Peyer's patch (tissue), 4 donors: ENCODE results near the gene DDX11. TPM values are rescaled to one million over a fixed set of nuclear protein-coding genes. Genes with fewer than 3 reads are reported as not detected.
A peak's percentile ranks its signal among the peaks of the same experiment; 100 is the strongest.
"Not testable (repeated sequence)": the region's sequence is repeated elsewhere in the genome, so short reads cannot be mapped to it uniquely, and the experiment has no call there.

Experiments used
- DNase-seq, 3 donors: peaks; one replicate each; pipeline ENCODE4 v3.0.0-alpha.2; 2017 to 2019
- H3K27ac ChIP-seq, 4 donors: fragments of 200-600 bp; sonication (generic); one replicate each; pipeline ENCODE4 v1.5.1; 2016 to 2019
- H3K27me3 ChIP-seq, 2 donors: fragments of 200-600 bp; sonication (generic); one replicate each; pipeline ENCODE4 v1.5.1; 2019
- H3K36me3 ChIP-seq, 3 donors: fragments of 200-600 bp; sonication (generic); one replicate each; pipeline ENCODE4 v1.5.1; 2016 to 2019
- H3K4me1 ChIP-seq, 4 donors: fragments of 200-600 bp; sonication (generic); one replicate each; pipeline ENCODE4 v1.5.1; 2016 to 2019
- H3K4me3 ChIP-seq, 4 donors: fragments of 200-600 bp; sonication (generic); 1 replicate in 3 of 4; 2 replicates in 1 of 4; pipeline ENCODE4 v1.5.1; 2016 to 2019; ENCODE audit warnings: mild to moderate bottlenecking in 1 of 4
- H3K9me3 ChIP-seq, 4 donors: fragments of 200-600 bp; sonication (generic); one replicate each; pipeline ENCODE4 v1.5.1; 2016 to 2019; ENCODE audit warnings: mild to moderate bottlenecking in 1 of 4
- CTCF ChIP-seq, 6 experiments: fragments of 450-650 bp in 4 of 6; fragments of 200-600 bp in 2 of 6; sonication (generic) in 1 of 6; IDR thresholded peaks; one replicate each; pipeline ENCODE4 v1.5.1; 2017 to 2019; ENCODE audit warnings: antibody characterized with exemption in 6 of 6, mild to moderate bottlenecking in 3 of 6, moderate library complexity in 1 of 6
- POLR2A ChIP-seq, 2 donors: fragments of 450-650 bp; IDR thresholded peaks; one replicate each; pipeline ENCODE4 v1.5.1; 2017; ENCODE audit warnings: antibody characterized with exemption in 2 of 2, mild to moderate bottlenecking in 2 of 2, moderate library complexity in 2 of 2
- total RNA-seq, 4 donors: library from RNA; depleted of rRNA; stranded (reverse); fragments of >200 nt; gene quantifications; one replicate each; pipeline ENCODE4 v1.1.0, GENCODE V29; 2016

The DDX11 gene
- 100 to 1,000 TPM in 2 of 4 donors, 10 to 100 TPM in 2; 53.1 to 189 (median 100) TPM for total RNA-seq

- peak; percentile 85 to 96 (median 94) for DNase-seq
- not testable (repeated sequence) for H3K36me3 ChIP-seq, H3K4me1 ChIP-seq, H3K9me3 ChIP-seq, H3K27me3 ChIP-seq
- Histone ChIP-seq H3K27ac (peak within 1 kb of the TSS; percentile 72 to 92 (median 90)), H3K4me3 (peak within 1 kb of the TSS; percentile 52 to 81 (median 64))
Observed at GRCh38 chr12:31073527-31074332, at the start of gene DDX11. DDX11 (plus strand) TSS chr12:31073860; CDS start chr12:31078394, 4,534 bp downstream.

DNA sequence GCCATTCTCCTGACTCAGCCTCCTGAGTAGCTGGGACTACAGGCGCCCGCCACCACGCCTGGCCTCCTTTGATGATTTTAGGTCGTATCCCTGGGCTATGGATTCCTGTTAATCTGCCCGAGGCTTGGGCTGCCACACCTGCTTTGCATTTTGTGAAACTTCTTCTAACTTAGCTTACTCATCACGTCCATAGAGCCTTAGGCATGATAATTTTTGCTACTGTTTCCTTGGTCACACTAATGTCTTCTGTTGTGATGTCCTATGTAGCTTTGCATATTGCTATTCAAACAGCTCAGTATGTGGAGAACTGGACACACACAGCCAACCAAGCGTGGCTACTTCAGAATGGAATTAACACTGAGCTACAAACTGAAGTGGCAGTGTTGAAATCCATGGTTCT lies 47.5 kb upstream of the DDX11 start:
- H3K27ac ChIP-seq = no peak overlapping the region
- no peak for DNase-seq
- no peaks in the 10 kb centered on the region for H3K36me3 ChIP-seq
- H3K9me3 ChIP-seq = no peaks in the 10 kb centered on the region
- H3K4me1 ChIP-seq = no peaks in the 10 kb centered on the region
- H3K4me3 ChIP-seq = no peak overlapping the region
- TF ChIP-seq CTCF (IDR thresholded peaks at IDR 0.05) (no peak), POLR2A (IDR thresholded peaks at IDR 0.05) (no peak)
- no peaks in the 10 kb centered on the region for H3K27me3 ChIP-seq

DNA sequence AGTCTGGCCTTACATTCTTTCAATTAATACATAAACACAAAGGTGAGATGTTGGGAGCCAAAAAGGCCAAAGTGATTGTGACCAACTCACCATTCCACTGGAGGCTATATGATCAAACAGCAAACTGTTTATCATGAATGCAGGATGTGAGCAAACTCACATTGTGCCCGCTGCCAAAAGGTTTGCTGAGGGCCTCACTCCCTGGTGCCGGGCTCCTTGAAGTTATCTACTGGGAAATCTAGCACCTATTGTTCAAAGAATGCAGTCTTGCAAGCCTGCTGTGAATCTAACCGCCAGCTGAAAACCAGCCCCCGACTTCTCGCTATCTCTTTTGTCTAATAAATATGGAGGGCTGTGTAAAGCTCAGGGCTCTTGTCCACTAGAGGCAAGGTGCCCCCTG lies 46.7 kb upstream of the DDX11 start:
- H3K4me3 ChIP-seq, H3K4me1 ChIP-seq, H3K27ac ChIP-seq, H3K27me3 ChIP-seq, DNase-seq, H3K36me3 ChIP-seq, H3K9me3 ChIP-seq: not testable (repeated sequence)

DNA sequence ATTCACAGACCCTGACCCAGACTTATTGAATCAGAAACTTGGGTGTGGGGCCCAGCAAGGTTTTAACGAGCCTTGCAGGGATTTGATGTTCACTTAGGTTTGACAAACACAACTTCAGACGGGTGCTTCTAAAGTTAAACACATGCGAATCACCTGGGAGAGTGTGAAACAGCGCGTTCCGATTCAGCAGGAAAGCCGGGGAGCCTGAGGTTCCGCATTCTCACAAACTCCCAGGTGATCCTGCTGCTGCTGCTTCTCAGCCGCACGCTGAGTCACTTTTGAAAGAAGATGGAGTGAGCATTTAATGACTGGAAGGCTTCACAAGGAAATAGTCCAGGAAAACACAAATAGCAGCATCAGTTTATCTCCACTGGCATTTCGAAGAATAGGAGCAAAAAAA lies 44.2 kb upstream of the DDX11 start:
- no peaks in the 10 kb centered on the region for H3K36me3 ChIP-seq
- H3K27me3 ChIP-seq = no peaks in the 10 kb centered on the region
- no peak overlapping the region for H3K4me3 ChIP-seq
- DNase-seq = no peak
- TF ChIP-seq CTCF (IDR thresholded peaks at IDR 0.05) (no peak), POLR2A (IDR thresholded peaks at IDR 0.05) (no peak)
- H3K27ac ChIP-seq = no peak overlapping the region
- H3K9me3 ChIP-seq = no peaks in the 10 kb centered on the region
- H3K4me1 ChIP-seq = no peaks in the 10 kb centered on the region

GRCh38 chr12:31029916-31030562 lies 43.6 kb upstream of the DDX11 start:
- no peak overlapping the region for H3K4me3 ChIP-seq
- no peak for DNase-seq

DNA sequence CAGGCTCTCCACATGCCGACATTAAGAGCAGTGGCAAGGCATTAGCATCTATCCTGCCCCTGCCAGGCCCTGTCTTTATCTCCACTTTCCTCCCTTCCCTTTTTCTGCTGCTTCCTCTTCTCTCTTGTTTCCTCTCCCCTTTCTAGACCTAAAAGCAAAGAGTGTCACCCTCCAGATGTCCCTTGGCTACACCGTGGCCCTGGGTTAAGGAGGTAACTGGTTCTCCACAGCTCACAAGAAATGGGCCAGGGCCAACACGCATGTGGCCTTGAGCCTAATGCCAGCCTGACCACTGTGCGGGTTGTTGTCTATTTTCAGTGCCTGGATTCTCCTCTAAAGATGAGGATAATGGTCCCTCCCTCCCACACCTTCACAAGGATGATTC lies 41.7 kb upstream of the DDX11 start:
- no peak for DNase-seq
- Histone ChIP-seq H3K4me3 (no peak overlapping the region), H3K36me3 (no peaks in the 10 kb centered on the region), H3K9me3 (no peaks in the 10 kb centered on the region), H3K27ac (no peak overlapping the region), H3K27me3 (no peaks in the 10 kb centered on the region), H3K4me1 (no peaks in the 10 kb centered on the region)
- no peak for TF ChIP-seq CTCF (IDR thresholded peaks at IDR 0.05)
- TF ChIP-seq POLR2A (IDR thresholded peaks at IDR 0.05) = no peak

More at GRCh38 chr12:31029916-31030562, 43.6 kb upstream of the DDX11 start:
- Histone ChIP-seq H3K36me3 (no peaks in the 10 kb centered on the region), H3K9me3 (no peaks in the 10 kb centered on the region), H3K27ac (no peak overlapping the region), H3K27me3 (no peaks in the 10 kb centered on the region), H3K4me1 (no peaks in the 10 kb centered on the region)
- TF ChIP-seq POLR2A (IDR thresholded peaks at IDR 0.05) = no peak
- no peak for TF ChIP-seq CTCF (IDR thresholded peaks at IDR 0.05)
